Stimulated activated CD4-positive, alpha-beta T cell treated with anti-CD3 and anti-CD28 coated beads, Interleukin-12 subunit alpha, Interleukin-12 subunit beta, amount 100 ng/mL, for 48 hours (primary cell): ENCODE measurements around the gene MCU.
"Not testable (repeated sequence)": the region's sequence is repeated elsewhere in the genome, so short reads cannot be mapped to it uniquely, and the experiment has no call there.

Source experiments
- DNase-seq, 3 donors: peaks; one replicate each; pipeline ENCODE4 v3.0.0-alpha.2; 2020; ENCODE audit warnings: low read depth in 2 of 3, low spot score in 1 of 3

Gene MCU

GRCh38 chr10:72759584-72759983 is 67.6 kb downstream of the MCU start:
- DNase-seq = no peak

- DNase-seq = no peak
Measured at GRCh38 chr10:72761498-72761897, 69.6 kb downstream of the MCU start.

GRCh38 chr10:72762042-72762441 is 70.1 kb downstream of the MCU start:
- no peak for DNase-seq

- no peak for DNase-seq
Measured at GRCh38 chr10:72763201-72763600, 71.3 kb downstream of the MCU start.

GRCh38 chr10:72764151-72764550 is 72.2 kb downstream of the MCU start:
- DNase-seq = no peak

- no peak for DNase-seq
Measured at GRCh38 chr10:72765051-72765745, 73.3 kb downstream of the MCU start.

GRCh38 chr10:72771195-72771594 is 79.3 kb downstream of the MCU start:
- not testable (repeated sequence) for DNase-seq

GRCh38 chr10:72772031-72772430 is 80.1 kb downstream of the MCU start:
- no peak for DNase-seq

- no peak for DNase-seq
Measured at GRCh38 chr10:72779874-72780273, 87.9 kb downstream of the MCU start.

GRCh38 chr10:72782649-72783330 is 90.8 kb downstream of the MCU start:
- DNase-seq = no peak

- no peak for DNase-seq
Measured at GRCh38 chr10:72783410-72783833, 91.5 kb downstream of the MCU start.

GRCh38 chr10:72784551-72785351 is 92.8 kb downstream of the MCU start:
- DNase-seq = no peak

GRCh38 chr10:72785409-72785808 is 93.5 kb downstream of the MCU start:
- no peak for DNase-seq

GRCh38 chr10:72790216-72790990 is 98.5 kb downstream of the MCU start:
- no peak for DNase-seq

- DNase-seq = no peak
Measured at GRCh38 chr10:72792288-72792687, 100.3 kb downstream of the MCU start.

GRCh38 chr10:72793752-72794151 is 101.8 kb downstream of the MCU start:
- DNase-seq = no peak

- DNase-seq = no peak
Measured at GRCh38 chr10:72794260-72794659, 102.3 kb downstream of the MCU start.

- DNase-seq = no peak
Measured at GRCh38 chr10:72796042-72796441, 104.1 kb downstream of the MCU start.

- no peak for DNase-seq
Measured at GRCh38 chr10:72796538-72796937, 104.6 kb downstream of the MCU start.

- no peak for DNase-seq
Measured at GRCh38 chr10:72800000-72800740, 108.2 kb downstream of the MCU start.

GRCh38 chr10:72800741-72801092 is 108.8 kb downstream of the MCU start:
- DNase-seq = no peak
